ENCODE measurements around the gene ANKRD26.

The ANKRD26 gene

DNA sequence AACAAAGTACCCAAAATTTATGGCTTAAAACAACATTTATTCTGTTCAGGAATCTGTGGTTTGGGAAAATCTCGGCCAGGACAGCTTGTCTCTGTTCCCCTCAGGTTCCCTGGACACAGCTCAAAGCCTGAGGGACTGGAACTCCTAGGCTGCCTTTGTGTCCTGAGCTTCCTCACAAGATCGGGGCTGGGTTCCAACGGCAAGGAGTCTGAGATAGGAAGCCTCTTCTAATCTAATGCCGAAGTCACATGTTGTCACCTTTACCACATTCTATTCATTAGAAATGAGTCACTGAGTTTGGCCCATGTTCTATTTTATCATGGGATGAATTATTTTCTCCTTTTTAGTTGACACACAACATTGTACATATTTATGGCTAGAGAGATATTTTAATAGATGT, 80.5 kb downstream of the ANKRD26 start:
- no peak for DNase-seq

DNA sequence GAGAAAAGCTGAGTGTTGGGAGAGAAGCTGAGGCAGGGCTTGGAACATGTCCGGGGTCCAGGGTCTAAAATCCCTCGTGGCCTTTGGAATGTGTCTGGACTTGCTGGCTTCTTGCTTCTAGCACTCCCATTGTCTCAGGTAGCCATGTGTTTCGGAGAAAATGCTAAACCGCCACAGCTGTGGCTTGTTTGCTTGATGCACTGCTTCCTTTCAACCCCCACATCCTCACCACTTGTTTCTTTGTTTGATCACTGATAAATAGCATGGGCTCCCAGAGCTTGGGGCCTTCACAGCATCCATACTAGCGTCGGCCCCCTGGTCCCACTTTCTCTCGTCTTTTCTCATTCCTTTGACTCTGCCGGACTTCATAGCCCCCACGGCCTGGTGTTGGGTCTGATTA, 102.7 kb downstream of the ANKRD26 start:
- DNase-seq: no peak

DNA sequence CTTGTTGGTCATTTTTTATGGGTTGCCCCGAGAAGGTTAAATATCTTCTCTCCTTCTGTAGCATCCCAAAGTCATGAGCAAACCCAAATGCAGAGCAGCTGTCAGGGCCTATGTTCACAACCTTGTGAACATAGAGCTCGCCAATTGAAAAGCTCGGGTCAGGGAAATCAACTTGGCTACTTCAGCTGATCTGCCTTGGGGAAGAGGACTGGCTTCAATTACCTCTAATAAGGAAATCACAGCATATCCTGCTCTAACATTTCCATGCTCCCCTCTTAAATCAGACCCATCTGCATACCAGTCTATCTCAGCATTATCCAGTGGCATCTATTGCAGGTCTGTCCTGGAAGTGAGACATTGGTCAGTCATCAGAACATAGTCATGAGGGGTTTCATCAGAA, 105.6 kb downstream of the ANKRD26 start:
- DNase-seq: no peak

DNA sequence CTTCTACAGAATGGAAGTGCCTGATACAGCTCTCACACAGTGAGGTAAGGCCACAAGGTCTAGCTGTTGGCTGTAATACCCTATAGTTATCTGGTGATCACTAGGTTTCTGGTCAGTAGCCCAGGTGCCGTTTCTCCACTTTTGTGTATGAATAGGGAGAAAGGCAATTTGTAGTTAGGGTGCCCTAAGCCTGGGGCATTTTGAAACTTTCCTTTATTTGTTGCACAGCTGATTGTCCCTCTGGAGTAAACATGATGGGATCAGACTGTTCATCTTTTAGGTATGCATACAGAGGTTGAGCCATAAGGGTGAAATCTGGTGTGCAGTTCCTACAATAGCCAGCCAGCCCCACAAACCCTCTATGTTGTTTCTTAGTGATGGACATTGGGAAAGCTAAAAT, 112.4 kb downstream of the ANKRD26 start:
- DNase-seq: no peak

DNA sequence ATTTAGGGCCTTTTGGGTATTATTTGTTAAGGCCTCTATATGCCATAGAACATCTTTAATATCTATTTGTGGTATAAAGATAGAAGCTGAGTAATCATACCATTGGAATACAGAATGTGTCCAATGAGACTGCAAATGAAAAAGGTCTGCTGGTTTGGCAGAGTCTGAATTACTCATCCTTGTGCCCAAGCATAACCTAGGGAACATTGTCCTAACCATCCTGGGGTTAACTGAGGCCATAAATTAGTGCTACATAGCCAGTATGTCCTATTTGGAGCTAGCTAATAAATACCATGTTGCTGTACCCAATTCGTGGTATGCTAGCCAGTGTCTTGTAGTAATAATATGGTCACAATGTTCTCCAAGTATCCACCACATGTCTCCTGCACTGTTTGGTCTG, 117.1 kb downstream of the ANKRD26 start:
- DNase-seq: no peak

DNA sequence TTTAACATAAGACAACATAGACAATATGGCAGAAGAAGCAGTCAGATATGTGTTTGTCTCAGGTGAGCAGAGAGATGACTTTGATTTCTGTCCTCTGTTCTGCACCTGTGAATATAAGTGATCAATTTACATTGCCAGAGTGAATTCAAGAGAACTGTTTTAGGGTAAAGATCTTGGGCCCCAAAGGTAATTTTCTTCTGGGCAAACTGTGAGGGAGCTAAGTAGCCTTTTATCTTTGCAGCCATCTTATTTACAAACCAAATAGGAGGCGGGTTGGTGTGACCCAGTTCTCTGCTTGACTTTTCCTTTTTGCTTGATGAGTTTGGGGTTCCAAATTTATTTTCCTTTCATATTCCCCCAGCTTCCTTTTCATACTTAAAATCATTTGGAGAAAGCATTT, 118.2 kb downstream of the ANKRD26 start:
- no peak for DNase-seq

DNA sequence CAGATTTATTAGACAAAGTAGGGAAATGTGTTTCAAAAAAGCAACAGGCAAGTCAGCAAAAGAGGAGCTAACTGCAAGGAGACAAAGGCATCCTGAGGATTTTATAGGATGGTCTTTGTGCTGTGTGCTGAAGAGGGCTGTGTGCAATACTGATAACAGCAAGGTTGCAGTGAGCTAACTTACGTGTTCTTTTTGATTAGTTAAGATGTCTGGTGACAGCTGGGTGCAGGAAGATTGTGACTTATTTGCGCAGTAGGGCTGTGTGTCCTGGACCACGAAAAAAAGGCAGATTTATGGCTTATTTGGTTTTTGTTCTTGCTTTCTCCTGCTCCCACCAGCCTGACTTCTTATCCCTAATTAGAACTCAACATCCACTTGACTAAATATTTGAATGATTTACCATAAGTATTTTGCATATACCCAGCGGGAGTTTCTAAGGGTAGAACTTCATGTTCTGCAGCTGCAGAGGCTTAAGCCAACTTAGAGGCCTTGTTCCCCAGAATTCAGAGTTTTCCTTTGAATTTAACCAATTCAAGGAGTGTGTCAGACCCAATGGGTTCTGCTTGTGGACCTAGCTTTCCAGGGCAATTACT, 119.0 kb downstream of the ANKRD26 start:
- no peak for DNase-seq

DNA sequence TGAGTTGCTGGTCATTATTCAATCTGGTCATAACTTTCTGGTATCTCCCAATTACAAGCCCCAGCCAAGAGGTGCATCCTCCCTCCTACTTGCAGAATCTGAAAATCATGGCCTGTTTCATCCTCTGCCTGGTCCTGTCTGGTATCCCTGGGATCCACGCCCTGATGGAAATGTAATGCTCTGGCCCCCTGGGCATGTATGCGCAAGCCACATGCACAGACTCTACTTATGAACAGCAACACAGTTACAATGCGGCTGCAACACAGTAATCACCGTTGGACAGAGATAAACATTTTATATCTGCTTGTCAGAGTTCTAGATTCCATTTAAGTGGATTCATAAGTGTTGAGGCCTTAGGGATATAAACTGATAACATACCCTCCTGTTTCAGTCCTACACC, 121.8 kb downstream of the ANKRD26 start:
- DNase-seq: no peak

DNA sequence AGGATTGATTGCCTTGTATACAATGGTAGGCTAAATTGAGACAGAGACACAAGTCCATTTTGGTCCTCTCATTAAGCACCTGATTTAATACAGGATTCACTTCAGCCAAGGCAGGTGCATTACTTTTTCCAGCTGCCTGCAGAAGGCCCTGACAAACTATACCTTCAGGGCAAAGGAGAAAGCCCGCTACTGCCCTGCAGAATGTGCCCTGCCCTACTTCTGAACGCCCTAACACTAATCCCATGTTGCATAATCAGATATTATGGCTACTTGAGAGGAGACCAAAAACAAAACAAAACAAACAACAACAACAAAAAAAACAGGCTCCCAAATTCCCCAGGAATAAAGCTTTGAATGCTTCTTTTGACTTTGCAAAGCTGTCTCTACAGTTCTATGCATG, 122.7 kb downstream of the ANKRD26 start:
- DNase-seq: no peak

DNA sequence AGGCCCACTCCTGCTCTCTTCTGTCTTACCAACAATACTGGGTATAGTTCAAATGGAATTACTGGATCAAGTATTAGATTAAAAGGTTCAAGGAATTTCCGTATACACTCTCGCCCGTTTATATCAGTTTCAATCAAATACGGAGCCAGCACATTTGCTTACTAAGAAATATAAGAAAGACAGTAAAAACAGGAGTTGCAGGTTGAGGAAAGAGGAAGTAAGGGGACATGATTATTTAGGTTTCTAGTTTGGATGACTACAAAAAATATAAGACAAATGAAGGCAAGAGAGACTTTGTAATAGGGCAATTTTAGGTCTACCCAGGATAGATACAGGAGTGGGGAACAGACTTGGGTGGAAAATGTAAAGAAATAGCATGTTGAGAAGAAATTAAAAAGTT, 129.6 kb downstream of the ANKRD26 start:
- DNase-seq: no peak

DNA sequence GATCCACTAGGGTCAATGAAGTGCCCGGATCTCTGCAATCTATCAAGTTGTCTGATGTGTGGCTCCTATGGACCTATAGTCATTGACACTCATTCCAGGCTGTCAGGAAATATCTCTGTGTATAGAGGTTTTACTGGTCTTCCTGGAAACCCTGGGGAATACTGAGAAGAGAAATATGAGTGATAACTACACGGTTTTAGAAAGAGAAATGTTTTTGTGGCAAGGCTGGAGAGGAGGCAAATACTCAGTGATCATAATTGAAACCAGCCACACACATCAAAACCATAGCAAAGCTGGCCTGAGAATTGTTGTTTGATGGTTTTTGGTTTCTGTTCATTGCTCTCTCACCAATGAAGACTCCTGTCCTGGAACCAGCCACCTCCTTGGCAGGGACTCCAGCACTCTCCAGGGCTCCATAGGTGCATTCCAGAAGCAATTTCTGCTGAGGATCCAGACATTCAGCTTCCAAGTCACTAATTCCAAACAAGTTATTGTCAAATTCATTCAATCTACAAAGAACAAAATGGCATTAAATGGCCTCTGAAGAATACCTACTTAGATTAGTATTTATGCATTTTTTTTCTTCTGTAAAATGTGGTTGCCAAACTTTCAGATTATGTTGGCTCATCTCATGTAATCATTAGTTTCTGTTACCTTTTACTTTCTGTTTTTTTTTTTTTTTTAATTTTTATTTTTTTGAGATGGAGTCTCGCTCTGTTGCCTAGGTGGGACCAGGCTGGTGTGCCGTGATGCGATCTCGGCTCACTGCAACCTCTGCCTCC, 131.0 kb downstream of the ANKRD26 start:
- no peak for DNase-seq

DNA sequence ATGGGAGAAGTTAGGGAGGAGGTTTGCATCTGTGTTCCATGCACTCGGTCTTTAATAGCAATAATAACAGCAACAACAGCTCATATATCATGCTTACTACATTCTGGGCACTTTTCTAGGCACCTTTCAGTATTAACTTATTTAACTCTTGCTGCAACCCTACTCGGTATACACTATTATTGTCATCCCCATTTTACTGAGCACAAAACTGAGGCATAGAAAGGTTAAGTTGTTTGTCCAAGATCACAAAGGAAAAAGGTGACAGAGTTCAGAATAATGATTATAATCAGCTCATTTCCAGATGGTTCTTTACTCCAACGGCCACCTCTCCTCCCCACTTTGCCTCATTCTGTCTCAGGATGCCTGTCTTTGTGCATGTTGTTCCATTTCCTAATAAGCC, 137.5 kb downstream of the ANKRD26 start:
- DNase-seq: no peak

DNA sequence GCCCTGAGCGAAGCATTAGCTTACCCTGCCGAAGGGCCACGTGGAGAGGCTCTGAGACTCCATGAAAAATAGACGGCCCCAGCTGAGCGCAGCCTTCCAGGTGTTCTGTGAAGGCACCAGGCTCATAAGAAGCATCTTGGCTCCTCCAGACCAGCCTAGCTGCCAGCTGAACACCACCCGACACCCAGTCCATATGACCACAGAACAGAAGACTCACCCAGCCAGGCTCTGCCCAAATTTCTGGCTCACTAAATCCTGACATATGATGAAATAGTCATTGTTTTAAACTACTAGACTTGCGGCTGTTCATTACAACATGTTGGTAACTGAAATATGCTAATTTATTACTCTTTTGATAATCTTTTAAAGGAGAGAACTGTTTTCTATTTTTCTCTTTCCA, 140.0 kb downstream of the ANKRD26 start:
- DNase-seq: no peak

DNA sequence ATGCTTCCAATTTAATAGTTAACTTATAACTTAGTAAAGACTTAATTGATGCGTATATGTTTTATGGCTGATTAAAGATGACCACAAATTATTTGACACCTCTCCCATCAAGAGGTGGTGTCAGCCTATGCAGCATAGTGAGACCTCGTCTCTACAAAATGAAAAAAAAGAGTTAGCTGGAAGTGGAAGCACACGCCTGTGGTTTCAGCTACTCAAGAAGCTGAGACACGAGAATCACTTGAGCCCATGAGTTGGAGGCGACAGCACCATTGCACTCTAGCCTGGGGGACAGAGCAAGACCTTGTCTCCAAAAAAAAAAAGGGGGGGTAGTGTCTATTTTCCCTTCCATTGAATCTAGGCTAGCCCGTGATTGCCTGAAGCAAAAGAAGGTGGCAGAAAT, 140.5 kb downstream of the ANKRD26 start:
- no peak for DNase-seq
